B cell (primary cell): ENCODE data around the gene SHC3.

Source experiments
- CTCF ChIP-seq: fragments of 200-600 bp; IDR thresholded peaks from one replicate; pipeline ENCODE4 v1.8.0; 2022; ENCODE audit warnings: antibody characterized with exemption, mild to moderate bottlenecking
- EZH2 ChIP-seq: IDR thresholded peaks from 2 replicates; pipeline ENCODE4 v1.6.1; 2012; ENCODE audit warnings: borderline replicate concordance, low read depth, mild to moderate bottlenecking, moderate library complexity, low read length; ENCODE audit not compliant: insufficient read depth, poor library complexity, severe bottlenecking

GRCh38 chr9:89002987-89003386 is 175.6 kb downstream of the SHC3 start:
- TF ChIP-seq EZH2 (no peak), CTCF (no peak)
